HG02943 (cell line): Measurements from ENCODE around the gene CD8B.
A peak's percentile ranks its signal among the peaks of the same experiment; 100 is the strongest.

Source experiments
- ATAC-seq: cut with Tn5 transposase; IDR thresholded peaks from one replicate; pipeline ENCODE4 v1.9.1; 2021; ENCODE audit warnings: mild to moderate bottlenecking, low read depth, moderate library complexity; ENCODE audit not compliant: unreplicated experiment

Gene CD8B

DNA sequence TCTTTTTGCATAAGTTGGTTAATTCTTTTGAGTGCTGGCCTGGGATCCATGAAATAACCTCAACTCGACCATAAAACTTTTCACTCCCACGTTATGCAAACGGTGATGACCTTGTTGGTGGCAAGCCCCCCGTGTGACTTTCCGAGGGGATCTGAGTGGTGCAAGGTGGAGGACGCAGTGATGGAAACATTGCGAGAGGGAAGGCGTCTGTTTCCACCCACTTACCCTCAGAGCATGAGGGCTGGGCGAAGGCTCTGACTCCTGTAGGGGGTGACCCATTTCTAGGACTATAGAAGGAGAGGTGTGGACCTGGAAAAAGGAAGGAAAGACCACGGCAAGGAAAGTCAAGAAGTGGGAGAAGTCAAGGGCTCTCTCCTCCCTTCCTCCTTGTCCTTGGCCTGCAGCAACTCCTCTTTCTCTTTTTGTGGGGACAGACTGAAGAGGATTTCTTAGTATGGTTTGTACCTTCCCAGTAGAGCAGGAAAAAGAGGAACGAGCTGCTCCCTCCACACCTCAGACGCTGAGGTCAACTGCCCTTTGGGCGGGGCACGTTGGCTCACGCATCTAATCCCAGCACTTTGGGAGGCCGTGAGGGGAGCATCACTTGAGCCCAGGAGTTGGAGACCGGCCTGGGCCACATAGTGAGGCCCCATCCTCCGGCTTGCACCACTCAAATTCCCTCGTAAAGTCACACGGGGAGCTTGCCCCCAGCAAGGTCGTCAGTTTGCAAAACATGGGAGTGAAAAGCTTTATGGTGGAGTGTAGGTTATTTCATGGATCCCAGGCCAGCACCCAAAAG is 55.4 kb downstream of the CD8B start:
- no peak for ATAC-seq

DNA sequence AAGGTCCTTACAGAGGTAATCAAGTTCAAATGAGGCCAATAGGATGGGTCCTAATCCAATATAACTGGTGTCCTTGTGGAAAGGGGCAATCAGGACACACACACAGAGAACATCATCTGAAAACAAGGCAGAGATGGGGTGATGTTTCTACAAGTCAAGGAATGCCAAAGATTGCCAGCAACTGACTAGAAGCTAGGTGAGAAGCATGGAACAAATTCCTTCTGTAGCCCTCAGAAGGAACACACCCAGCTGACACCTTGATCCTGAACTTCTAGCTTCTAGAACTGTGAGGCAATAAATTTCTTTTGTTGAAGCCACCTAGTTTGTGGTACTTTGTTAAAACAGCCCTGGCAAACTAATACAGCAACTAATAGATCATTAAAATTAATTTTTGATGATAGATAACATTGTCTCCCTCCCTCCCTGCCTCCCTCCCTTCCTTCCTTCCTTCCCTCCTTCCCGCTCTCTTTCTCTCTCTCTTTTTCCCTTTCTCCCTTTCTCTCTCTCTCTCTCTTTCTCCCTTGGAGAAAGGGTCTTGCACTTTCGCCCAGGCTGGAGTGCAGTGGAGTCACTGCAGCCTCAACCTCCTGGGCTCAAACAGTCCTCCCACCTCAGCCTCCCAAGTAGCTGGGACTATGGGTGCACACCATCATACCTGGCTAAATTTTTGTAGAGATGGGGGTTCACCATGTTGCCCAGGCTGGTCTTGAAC is 60.7 kb downstream of the CD8B start:
- no peak for ATAC-seq

DNA sequence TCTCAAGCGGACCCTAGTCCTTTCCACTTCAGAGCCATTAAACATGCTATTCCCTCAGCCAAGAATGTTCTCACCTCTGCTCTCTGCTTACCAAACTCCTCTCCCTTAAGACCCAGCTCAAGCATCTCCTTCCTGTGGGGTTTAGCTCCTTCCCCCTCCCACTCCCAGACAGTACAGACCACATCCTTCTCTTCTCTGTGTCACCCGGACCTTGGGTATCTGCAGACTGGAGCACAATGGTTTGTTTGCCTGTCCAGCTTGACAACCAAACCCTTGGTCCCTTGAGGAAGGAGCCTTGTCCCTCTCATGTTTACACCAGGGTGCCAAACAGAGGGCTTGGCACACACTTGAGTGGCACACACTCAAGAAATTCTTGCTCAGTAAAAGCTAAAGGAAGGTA is 66.8 kb downstream of the CD8B start:
- ATAC-seq = no peak

DNA sequence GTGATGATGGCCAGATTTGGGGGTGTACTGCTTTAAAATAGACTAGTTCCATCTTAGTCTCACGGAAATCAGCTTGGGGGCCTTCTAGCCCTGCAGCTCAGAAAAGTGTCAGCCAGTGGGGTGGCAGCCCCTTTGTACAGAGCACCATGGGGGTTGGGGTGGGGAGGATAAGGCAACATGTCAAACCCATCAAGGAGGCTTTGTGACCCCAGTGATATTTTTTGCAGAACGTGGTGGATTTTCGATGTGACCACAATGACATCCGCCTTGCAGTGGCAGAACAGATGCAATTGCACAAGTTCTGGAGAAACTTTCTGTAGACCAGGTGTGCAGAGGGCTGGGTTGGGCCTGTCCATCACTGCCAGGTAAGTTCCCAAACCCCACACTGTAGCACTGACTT is 67.9 kb downstream of the CD8B start:
- no peak for ATAC-seq

DNA sequence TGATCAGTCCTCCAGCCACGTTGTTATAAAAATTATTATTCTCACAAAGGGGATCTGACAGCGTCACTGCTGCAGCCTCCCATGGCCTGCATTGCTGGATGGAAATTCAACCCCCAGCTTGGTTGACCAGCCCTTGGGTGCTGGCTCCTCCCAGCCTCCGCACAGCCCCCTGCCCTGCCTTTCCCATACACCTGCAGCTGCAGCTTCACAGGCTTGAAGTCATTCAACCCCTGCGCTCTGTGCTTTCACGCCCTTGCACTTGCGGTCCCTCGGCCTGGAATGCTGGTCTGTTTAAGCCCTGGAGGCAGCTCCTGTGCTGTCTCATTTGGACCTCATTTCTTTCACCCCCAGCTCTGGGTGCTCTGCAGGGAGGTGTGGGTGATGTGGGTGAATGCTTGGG is 70.1 kb downstream of the CD8B start:
- ATAC-seq = no peak

DNA sequence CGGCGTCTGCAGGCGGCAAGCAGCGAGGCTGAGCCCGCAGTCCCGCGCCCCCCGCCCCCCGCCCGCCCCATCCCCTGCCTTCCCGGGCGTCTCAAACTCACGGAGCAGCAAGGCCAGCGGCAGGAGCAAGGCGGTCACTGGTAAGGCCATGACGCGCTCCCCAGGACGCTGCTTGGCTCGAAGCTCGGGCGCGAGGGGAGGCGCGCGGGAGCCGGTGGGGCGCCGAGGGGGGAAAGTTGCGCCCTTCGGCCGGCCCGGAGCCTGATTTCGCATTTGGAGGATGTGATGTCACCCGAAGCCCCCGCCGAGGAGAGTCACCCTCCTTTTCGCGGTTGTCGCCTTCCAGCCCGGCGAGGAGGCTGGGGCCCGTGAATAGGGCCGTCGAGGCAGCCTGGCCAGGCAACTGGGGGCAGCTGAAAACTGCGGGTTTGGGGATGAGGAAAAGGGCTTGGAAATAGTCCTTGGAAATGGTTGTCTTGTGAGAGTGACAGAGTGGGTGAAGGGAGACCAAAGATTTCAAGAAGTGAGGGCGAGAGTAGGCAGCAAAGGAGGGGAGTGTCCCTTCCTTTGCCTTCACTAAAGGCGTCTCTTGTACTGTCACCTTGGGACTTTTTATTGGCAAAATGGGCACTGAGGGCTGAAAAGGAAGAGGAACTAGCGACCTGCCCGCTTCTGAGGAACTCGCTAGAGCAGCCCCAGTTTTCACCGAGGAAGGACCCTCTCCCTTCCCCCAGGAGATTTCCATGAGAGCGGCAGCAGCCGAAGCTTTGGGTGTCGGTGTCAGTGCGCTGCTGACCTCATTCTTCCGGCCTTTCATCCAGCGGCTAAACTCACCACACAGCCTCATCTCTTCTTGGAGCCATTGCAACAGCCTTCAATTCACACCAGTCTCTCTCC is 70.8 kb downstream of the CD8B start, which contains the start of gene CD8A:
Gene CD8A (minus strand): TSS at position 238 of the 897 bp plus-strand sequence. CDS start 88 bp downstream, at position 150.
- ATAC-seq = no peak

DNA sequence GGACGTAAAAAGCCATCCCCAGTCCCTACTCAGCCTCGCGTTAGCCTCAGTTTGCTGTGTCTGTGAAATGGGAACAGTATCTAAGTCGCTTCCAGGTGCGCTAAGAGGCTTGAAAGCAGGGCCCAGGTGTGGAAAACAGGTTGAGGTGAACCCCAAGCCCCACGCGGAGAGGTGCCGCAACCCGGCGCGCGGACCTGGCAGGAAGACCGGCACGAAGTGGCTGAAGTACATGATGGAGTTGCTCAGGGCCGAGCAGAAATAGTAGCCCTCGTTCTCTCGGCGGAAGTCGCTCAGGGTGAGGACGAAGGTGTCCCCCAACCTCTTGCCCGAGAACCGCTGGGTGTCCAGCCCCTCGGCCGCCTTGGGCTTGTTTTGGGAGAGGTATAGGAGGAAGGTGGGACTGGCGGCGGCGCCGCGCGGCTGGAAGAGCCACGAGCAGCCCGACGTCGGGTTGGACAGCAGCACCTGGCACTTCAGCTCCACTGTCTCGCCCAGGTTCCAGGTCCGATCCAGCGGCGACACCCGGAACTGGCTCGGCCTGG is 71.5 kb downstream of the CD8B start:
- no peak for ATAC-seq

DNA sequence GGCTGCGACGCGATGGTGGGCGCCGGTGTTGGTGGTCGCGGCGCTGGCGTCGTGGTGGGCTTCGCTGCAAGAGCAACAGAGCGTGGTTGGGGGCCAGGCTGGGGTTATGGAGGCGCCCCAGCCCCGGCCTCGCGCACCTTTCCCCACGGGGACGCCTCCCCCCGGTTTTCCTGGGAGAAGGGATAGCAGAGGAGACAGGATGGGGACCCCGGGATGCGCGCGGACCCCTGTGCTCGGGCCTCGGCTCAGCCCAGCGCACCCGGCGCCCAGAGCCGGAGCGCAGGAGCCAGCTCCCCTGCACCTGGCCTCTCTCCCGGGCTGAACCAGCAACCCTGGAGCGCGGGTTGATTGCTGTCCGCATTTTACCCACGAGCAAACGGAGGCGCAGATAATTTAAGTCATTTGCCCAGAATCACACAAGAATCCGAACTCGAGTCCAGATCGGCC is 72.0 kb downstream of the CD8B start:
- no peak for ATAC-seq

DNA sequence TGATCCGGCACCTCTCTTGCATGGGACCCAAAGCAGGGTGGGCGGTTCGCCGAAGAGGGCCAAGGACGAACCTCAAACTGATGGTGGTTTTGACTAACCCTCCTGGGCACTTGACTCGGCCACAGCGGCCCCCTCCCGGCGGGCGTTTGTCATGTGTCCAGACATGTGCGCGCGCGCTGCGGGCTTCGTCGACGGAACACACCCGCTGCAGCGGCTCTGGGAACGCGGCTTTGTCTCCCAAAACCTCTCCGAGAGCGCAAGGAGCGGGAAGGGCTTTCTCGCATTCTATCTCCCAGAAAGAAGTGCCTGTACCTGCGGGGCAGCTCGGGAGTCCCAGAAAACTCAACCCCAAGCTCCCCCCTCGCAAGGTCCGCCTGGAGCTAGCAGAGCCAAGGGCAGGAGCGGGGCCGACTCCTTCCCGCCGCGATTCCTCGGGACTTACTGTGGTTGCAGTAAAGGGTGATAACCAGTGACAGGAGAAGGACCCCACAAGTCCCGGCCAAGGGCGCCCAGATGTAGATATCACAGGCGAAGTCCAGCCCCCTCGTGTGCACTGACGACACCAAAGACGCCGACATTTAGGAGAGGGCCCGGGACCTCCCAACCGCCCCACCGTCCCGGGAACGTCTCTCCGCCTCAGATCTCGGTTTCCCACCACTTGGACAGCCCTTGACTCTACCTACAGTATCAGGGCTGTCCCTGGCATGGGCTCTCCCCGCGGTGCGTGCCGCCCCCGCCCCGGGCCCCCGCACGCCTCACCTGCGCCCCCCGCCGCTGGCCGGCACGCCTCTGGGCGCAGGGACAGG is 72.6 kb downstream of the CD8B start:
- ATAC-seq = no peak

DNA sequence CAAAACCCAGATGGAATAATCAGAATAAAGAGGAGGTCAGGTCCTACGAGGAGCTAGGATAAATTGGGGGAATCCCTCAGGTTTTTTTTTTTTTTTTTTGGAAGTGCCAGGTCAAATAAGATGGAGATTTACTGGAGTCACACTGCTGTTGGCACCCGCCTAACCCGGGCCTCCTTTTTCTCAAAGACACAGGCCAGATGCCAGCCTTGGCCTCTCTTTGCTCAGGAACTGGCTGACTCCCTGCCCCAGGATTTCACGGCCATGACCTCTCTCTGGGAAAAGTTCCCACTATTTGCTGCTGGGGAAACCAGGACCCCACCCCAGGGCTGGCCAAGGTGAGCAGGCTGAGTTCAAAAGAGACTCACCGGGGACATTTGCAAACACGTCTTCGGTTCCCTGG is 73.5 kb downstream of the CD8B start:
- ATAC-seq = no peak

DNA sequence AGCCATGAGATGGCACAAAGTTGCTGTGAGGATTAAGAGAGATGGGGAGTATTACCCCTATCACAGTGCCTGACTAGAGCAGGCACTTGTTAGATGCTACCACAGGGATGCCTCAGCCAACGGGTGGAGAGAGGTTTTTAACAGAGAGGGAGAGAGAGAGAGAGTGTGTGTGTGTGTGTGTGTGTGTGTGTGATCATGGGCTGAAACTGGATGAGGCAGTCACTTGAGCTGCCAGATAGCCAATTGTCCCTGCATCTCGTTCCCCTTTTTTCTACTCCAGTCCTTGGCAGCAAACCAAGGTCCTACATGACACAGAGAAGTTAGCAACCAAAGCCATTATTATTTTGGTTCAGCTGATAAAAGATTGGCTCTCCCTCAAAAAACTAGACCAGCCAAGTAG is 74.0 kb downstream of the CD8B start:
- ATAC-seq = no peak

DNA sequence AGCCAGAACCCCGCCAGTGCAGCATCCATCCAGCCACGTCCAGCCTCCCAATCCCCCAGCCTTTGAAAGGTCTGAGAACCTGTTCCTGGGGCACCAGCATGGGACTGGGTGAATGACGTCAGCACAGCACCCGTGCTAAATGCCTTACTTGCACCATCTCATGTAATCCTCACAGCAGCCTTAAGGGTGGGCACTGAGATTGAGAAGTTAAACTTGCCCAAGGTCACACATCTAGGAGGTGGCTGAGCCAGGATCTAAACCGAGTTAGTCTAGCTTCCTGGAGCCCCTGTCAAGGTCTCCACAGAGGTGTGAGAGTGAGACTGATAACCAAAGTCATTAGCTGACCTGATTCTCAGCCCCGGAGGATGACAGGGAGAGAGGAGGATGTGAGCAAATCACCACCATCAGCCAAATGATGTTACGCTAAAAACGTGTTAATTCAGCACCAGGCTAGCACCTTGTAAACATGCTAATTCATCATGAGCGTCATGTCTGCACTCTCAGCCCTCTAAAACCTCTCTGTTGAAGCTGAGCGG is 75.6 kb downstream of the CD8B start:
- no peak for ATAC-seq

DNA sequence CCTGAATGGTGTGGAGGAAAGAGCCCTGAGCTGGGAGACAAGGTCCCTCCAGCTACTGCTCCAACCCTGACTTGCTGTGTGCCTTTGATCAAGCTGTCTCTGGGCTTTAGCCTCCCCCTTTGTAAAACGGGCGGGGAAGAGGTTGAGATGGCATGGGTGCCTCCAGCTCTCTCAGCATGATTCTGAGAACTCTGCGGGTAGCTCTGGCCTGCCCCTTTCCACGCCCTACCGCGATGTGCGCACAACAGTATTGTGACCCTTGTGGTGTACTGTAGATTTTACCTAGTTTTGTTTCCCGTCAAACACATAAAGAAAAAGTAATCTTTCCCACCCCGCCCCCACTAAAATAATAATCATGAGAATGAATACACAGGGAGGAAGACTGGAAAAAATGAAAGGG is 76.2 kb downstream of the CD8B start:
- no peak for ATAC-seq

DNA sequence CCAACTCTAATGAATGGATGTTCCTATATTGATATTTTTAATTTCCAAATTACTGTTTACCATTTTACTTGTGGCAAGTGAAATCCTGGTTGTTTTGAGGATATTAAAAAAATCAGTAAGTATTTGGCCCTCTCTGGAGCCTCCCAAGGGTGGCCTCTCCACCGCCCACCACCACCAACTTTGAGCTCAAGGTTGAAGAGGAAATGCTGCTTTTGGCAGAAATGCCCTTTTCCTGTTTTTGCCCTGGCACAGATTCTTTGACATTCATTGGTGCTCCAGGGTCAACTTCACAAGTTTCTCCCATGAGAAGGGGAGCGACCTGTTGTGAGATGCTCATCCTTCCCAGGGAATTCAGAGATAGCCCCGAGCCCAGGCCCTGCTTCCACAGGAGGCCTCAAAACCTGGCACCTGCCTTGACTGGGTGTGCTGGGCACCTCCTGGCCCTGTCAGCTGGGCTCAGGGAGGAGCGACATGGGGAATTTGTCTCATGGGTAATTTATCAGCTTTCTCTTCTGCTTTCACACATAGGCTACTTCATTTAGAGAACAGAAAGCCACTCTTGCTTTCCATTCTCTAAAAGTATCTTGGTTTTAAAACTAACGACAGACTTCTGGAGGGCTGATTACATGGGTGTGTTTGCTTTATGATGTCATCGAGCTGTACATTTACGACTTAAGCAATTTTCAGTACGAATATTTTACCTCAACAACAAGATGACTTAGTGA is 77.9 kb downstream of the CD8B start:
- peak; percentile 97 for ATAC-seq

DNA sequence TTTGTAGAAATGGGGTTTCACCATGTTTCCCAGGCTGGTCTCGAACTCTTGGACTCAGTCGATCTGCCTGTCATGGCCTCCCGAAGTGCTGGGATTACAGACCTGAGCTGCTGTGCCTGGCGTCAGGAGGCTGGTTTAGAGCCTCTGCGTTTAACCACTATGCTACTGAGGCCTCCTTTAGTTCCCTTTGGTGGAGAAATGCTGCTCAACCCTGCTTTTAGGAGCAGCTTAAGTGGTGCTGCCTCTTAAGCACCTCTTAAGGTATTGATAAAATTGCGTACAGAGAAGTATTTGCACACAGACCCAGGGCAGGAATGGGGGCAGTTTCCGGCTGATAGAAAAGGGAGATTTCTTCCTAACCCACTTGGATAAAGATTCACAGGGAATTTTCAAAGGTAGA is 78.9 kb downstream of the CD8B start:
- ATAC-seq = no peak

DNA sequence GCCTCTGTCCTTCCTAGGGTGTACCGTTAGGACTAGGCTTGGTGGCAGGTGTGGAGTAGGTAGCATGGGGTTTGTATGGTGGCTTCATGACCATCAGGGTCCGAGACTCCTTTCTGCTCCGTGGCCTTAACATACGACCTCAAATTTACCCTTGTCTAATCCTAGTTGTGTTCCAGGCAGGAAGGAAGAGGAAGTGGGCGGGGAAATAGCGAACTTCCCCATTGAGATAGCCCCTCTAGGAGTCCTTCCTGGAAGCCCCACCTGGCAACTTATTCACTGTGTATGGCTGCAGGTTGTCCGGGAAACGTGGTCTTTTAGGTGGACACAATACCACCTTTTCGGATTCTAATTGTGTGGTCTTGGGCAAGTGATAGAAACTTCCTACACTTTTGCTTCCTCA is 80.3 kb downstream of the CD8B start:
- ATAC-seq = no peak

DNA sequence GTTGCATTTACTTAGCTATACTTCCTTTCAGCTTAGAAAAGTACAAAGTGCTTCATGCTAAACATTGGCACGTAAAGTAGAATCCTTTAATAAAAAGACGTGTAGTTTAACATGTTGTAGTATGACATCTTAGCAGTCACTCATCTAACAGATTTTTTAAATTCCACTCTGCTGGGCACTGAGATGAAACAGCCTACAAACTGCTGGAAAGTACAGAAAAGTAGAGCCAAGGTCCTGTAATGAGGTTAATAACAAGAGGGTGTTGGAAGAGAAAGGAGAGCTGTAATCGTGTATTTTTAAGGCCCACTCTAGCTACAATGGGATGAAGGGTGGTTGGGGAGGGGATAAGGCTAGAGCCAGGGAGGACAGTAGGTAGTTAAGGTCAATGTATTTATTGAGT is 81.7 kb downstream of the CD8B start:
- ATAC-seq = no peak

DNA sequence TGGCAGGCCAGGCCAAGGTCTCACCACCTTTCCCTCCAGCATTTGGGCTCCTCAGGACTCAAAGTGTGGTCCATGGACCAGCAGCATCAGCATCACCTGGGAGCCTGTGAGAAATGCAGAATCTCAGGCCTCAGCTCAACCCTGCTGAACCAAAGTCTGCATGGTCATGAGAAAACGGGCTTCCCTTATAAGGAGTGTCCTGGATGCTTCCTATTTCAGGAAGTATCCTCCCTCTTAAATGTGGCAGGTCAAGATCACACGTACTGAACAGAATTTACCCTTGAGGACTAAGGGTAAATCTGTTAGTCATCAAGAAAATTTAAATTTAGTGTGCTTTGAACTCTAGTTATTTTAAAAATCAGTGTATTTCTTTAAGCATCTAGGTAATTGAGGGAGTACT is 82.7 kb downstream of the CD8B start:
- no peak for ATAC-seq

DNA sequence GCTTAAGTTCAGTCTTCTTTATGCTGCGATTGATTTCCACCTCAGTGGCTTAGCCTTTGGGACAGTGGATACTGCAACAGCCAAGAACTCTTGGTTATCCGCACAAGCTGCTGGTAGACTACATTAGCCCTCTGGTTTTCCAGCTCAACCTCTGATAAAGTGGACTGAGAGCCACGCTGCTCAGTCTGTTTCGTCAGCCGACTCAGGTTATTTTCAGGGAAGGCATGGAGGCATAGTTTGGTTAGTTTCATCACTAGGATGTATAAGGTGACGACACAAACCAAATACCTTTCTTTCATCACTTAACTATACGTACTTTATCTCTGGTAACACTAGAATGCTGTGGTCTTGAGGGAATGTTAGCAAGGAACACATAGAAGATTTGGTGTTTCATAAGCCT is 85.2 kb downstream of the CD8B start:
- no peak for ATAC-seq
